Osteocyte (in vitro differentiated cells): ENCODE results near the gene TESPA1. TPM values are rescaled to one million over a fixed set of nuclear protein-coding genes. Genes with fewer than 3 reads are reported as not detected.
"Not testable (repeated sequence)": the region's sequence is repeated elsewhere in the genome, so short reads cannot be mapped to it uniquely, and the experiment has no call there.

Source experiments
- DNase-seq: peaks from one replicate; pipeline ENCODE4 v3.0.0; 2021; ENCODE audit warnings: mixed read lengths; ENCODE audit not compliant: unreplicated experiment; ENCODE audit errors: extremely low spot score
- H3K27ac Mint-ChIP-seq: one replicate; pipeline ENCODE4 v1.8.0; 2021; ENCODE audit warnings: mild to moderate bottlenecking, mixed read lengths; ENCODE audit not compliant: unreplicated experiment
- H3K27me3 Mint-ChIP-seq: one replicate; pipeline ENCODE4 v1.8.0; 2021; ENCODE audit warnings: mixed read lengths; ENCODE audit not compliant: unreplicated experiment
- H3K36me3 Mint-ChIP-seq: one replicate; pipeline ENCODE4 v1.8.0; 2021; ENCODE audit warnings: mixed read lengths; ENCODE audit not compliant: unreplicated experiment
- H3K4me1 Mint-ChIP-seq: one replicate; pipeline ENCODE4 v1.8.0; 2021; ENCODE audit warnings: mixed read lengths; ENCODE audit not compliant: unreplicated experiment
- H3K4me3 Mint-ChIP-seq: one replicate; pipeline ENCODE4 v1.8.0; 2021; ENCODE audit warnings: mild to moderate bottlenecking, moderate library complexity, mixed read lengths; ENCODE audit not compliant: unreplicated experiment
- H3K9me3 Mint-ChIP-seq: one replicate; pipeline ENCODE4 v1.8.0; 2021; ENCODE audit warnings: mixed read lengths; ENCODE audit not compliant: unreplicated experiment
- CTCF ChIP-seq: fragments of 200-600 bp; sonication (generic); IDR thresholded peaks from 2 replicates; pipeline ENCODE4 v1.5.0; 2021; ENCODE audit warnings: antibody characterized with exemption, mild to moderate bottlenecking, moderate library complexity
- total RNA-seq: library from RNA; stranded (reverse); gene quantifications from 2 replicates; pipeline ENCODE4 v1.2.1, GENCODE V29; 2021

The TESPA1 gene
- total RNA-seq, 1 donor from 2014 or later: not detected

GRCh38 chr12:54948171-54948570 lies 36.4 kb downstream of the TESPA1 start:
- Mint-ChIP-seq H3K9me3 (no peaks in the 10 kb centered on the region), H3K27me3 (peaks cover 8% of the 10 kb centered on the region), H3K27ac (no peak overlapping the region), H3K36me3 (no peaks in the 10 kb centered on the region), H3K4me3 (no peak overlapping the region), H3K4me1 (no peaks in the 10 kb centered on the region)
- no peak for TF ChIP-seq CTCF
- no peak for DNase-seq

GRCh38 chr12:54945082-54945481 lies 39.5 kb downstream of the TESPA1 start:
- no peaks in the 10 kb centered on the region for H3K36me3 Mint-ChIP-seq
- TF ChIP-seq CTCF: no peak

GRCh38 chr12:54943292-54943691 lies 41.3 kb downstream of the TESPA1 start:
- not testable (repeated sequence) for DNase-seq, H3K27me3 Mint-ChIP-seq, H3K4me1 Mint-ChIP-seq, H3K27ac Mint-ChIP-seq, H3K9me3 Mint-ChIP-seq, H3K4me3 Mint-ChIP-seq, H3K36me3 Mint-ChIP-seq

More at GRCh38 chr12:54945082-54945481, 39.5 kb downstream of the TESPA1 start:
- DNase-seq: no peak
- Mint-ChIP-seq H3K4me3 (no peak overlapping the region), H3K4me1 (no peaks in the 10 kb centered on the region), H3K9me3 (no peaks in the 10 kb centered on the region), H3K27me3 (peaks cover 2% of the 10 kb centered on the region), H3K27ac (no peak overlapping the region)

GRCh38 chr12:54941659-54942058 lies 42.9 kb downstream of the TESPA1 start:
- DNase-seq: no peak
- Mint-ChIP-seq H3K4me3 (no peak overlapping the region), H3K9me3 (no peaks in the 10 kb centered on the region), H3K36me3 (no peaks in the 10 kb centered on the region), H3K27me3 (no peaks in the 10 kb centered on the region), H3K27ac (no peak overlapping the region), H3K4me1 (no peaks in the 10 kb centered on the region)
- TF ChIP-seq CTCF: no peak

GRCh38 chr12:54940727-54941315 lies 43.7 kb downstream of the TESPA1 start:
- no peak for DNase-seq
- TF ChIP-seq CTCF: no peak
- H3K27ac Mint-ChIP-seq: no peak overlapping the region
- no peaks in the 10 kb centered on the region for H3K9me3 Mint-ChIP-seq
- H3K4me3 Mint-ChIP-seq: no peak overlapping the region
- H3K4me1 Mint-ChIP-seq: no peaks in the 10 kb centered on the region
- no peaks in the 10 kb centered on the region for H3K36me3 Mint-ChIP-seq
- H3K27me3 Mint-ChIP-seq: no peaks in the 10 kb centered on the region

GRCh38 chr12:54937929-54938328 lies 46.6 kb downstream of the TESPA1 start:
- Mint-ChIP-seq H3K27me3 (no peaks in the 10 kb centered on the region), H3K27ac (no peak overlapping the region), H3K36me3 (no peaks in the 10 kb centered on the region), H3K9me3 (no peaks in the 10 kb centered on the region), H3K4me3 (no peak overlapping the region), H3K4me1 (no peaks in the 10 kb centered on the region)
- TF ChIP-seq CTCF: no peak
- DNase-seq: no peak
